Measurements from ENCODE around the gene TCF7L1.
"Not testable (repeated sequence)": the region's sequence is repeated elsewhere in the genome, so short reads cannot be mapped to it uniquely, and the experiment has no call there.

GRCh38 chr2:85126462-85126861, 6.7 kb upstream of the TCF7L1 start:
- TF ChIP-seq CTCF, POLR2A (IDR thresholded peaks at IDR 0.05): not testable (repeated sequence)
